ENCODE measurements around the gene STC2.

STC2 gene

DNA sequence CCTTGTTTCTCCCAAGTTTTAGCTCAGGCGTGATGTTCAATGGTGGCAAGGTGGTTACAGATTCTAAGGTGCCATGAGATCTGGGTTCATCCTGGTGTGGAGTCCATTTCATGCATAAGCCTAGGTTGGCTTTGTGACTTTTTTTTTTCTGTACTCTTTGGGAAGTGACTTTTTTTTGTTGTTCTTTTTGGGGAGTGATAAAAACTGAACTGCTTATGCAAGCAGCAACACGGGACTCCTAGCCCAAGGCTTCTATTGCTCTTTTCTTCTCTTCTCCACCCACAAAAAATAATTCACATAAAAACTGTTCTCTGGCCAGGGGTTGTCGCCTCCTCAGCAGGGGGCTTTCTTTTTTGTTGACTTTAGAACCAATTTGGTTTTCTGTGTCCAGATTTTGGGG, 15.4 kb downstream of the STC2 start:
- DNase-seq (ENCODE audit: low read depth in 2 of 2), result no peak

DNA sequence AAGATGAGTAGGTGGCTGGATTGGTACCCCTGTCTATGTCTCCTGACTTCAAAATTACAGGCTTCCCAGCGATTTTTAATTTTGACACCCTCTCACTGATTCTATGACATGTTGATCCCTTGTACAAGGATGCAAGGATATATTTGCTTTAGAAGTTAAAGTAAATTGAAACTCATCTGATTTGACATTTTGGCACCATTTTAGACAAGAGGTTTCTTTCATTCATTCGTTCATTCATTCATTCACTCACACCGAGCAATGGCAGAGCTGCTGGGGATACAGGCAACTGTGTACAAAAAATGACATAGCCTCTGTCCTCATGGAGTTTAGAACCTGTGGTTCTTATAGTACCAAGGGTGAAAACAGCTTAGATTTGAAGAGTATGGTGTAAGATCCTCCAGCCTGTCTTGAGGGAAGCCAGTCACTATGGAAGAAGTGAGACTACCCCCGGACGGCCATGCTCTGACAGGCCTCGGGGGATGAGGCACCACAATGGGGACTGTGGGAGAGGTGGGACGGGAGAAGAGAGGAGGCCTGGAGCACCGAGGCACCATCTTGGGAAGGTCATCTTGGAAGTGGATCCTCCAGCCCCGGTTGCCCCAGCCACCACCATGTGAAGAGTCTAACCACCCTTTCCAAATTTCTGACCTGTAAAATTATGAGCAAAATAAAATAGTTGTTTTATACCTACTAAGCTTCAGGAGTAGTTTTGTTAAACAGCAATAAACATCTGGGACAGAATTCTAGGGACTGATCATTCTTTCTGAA, 16.2 kb downstream of the STC2 start:
- DNase-seq (ENCODE audit: low read depth in 2 of 2), result no peak

DNA sequence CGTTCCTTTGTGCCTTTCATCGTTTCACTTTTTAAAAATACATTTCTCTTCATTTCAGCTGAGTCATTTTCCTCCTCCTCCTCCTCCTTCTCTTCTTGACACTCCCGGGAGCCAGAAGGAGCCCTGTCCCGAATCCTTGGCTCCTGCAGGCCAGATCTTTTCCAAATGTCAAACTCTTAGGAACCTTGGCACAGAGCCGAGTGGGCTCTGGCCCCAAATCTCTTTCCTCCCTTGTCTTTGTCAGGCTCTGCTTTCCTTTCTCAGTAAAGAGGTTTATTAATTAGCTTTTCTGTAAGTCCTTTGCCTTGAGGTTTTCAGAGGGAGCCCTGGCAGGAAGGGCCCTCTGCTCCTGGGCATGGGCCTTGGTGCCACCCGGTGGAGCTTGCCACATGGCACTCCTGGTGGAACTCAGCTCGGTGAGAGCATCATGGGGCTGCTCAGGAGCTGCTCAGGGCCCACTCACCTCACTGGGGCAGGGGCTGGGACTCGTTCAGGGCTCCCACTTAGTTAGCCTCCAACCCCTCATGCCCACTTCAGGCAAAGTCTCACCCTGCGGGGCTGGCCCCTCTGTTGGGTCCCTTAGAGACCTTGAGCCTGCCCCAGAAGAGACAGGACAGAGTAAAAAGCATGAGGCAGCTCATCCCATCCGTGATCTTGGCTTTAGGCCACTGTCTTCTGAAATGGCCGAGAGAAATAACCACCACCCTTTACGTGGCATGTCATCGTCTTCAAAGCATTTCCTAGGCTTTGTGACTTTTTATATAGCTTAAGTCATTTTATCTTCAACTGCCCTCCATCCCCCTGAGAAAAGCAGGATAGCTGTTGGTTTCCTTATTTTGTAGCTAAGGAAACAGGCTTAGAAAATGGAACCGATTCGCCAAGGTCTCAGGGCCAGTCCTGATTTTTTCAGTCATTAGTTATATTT, 17.1 kb downstream of the STC2 start:
- no peak for DNase-seq (ENCODE audit: low read depth in 2 of 2)

DNA sequence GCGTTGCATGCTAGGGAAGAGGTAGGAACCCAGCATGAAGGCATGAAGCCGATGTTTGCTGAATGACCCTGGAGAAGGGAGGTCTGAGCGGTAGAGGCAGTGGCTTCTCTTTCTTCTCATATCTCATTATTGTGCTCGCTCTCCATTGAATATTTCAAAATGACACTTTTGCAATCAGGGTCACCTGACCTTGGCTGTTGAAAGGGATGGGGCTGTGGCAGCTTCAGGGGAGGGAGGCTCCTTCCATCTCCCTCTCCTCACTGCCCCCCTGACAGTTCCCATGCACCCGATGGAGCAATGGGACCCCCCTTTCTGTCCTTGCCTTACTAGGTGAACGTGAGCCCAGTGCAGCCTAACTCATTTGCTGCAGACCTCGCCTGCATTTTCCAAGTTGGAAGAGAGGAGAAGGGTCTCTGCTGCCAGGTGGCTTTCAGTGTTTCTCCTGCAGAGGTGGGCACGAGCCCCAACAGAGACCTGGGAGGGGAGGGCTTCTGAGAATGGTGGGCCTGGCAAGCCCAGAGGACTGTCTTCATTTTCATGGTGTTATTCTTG, 17.9 kb downstream of the STC2 start:
- DNase-seq (ENCODE audit: low read depth in 2 of 2), result no peak

DNA sequence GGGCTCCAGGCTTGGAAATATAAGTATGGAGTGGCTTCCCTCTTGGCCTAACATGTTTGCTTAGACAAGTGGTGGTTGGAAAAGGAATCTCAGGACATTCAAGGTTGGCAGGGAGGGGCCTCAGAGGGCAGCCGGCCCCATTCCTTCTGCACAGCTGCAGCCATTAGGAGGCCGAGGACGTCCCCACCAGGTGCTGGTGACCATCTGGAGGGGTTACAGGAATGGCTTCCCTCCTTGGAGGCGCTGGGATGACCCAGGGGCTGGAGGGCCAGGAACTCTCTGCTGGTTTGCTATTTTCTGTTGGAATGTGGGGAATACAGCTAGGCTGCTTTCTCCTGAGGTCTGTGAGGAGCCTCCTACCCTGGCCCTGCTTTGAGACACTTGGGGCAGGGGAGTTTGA, 18.5 kb downstream of the STC2 start:
- no peak for DNase-seq (ENCODE audit: low read depth in 2 of 2)

DNA sequence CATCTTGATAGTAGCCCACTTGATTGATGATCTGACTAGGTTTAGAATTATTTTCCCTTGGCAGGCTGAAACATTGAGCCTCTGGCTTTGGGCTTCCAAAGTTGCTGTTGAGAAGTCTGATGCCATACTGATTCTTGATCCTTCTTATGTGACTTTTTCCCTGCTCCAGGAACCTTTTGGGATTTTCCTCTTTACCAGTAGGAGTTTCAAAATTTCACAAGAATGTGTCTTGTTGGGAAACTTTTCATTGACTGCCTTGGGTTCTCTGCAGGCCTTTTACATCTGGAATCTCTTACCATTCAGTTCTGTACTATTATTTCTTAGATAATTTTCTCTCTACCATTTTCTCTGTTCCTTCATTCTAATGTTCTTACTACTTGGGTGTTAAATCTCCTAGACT, 20.0 kb downstream of the STC2 start:
- no peak for DNase-seq (ENCODE audit: low read depth in 2 of 2)

DNA sequence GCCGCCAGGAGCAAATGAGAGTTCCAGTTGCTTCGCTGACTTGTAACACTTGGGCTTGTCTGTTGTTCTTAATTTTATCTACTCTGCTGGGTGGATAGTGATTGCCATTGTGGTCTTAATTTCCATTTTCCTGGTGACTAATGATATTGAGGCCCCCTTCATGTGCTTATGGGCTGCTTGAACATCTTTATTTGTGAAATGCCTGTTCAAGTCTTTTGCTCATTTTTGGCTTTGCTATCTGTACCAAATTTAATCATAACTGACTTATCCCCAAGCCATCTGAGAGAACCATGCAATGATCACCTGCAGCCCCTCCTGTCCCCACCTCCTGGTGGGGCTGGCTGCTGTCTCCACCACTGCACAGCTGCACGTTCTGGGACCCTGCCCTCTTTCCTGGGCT, 20.5 kb downstream of the STC2 start:
- no peak for DNase-seq (ENCODE audit: low read depth in 2 of 2)

DNA sequence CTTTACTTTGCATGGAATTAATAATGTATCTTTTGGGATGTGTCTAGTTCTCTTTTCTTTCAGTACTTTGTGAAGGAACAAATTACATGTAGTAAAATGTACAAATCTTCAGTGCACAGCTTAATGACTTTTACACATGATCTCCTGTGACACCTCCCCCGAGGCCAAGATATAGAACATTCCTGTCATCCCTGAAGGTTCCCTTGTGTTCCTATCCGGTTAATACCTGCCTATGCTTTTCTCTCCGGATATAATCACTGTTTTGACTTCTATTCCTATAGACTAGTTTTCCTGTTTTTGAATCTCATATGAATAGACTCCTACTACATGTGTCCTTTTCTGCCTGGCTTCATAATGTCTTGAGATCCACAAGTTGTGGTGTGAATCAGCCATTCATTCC, 21.5 kb downstream of the STC2 start:
- no peak for DNase-seq (ENCODE audit: low read depth in 2 of 2)

DNA sequence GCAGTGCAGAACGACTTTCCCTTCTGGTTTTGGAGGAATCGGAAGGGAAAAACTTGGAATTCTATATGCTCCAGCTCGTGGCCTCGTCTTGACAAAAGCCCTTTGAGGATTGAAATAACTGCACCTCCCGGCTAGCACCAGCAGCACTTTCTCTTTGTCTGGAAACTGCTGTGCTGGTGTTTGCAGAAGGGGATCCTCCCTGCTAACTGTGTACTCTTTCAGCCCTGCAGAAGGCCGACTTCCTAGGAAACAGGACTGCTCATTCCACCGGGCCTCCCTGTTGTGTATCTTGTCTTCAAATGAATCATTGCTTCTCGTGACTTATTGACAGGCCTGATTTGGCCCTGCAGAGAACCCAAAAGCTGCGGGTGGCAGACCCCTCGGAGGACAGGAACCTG, 23.6 kb downstream of the STC2 start:
- no peak for DNase-seq (ENCODE audit: low read depth in 2 of 2)

DNA sequence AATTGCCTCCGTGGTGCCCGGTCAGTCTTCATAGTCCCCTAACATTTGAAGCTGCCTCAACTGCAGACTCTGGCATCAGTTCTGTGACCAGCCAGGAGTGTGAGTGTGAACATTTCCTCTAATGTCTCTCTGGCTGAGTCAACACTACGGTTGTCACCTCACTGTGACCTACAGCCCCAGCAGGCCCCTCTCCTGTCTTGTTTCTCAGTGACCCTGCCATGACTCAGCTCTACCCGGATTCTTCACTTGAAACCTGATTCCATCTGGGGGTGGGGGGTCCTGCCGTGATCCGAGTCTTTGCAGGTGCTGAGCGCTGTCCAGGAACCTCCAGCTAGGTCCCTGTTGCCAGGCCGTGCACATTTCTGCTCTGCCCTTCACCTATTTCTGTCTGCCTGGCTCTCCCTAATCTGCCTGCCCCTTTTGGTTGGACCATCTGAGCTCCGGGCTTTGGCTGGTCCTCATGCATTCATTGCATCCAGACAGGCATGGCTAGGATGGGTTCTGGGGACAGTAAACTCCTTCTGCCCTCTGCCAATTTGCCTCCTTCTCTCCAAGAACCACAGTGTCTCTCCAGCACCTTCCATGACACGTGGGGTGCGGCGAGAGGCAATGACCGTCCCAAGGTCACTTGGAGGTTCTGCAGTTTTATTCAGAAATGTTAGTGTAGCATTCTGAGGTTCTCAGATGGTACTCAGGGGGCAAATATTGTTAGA, 24.2 kb downstream of the STC2 start:
- DNase-seq (ENCODE audit: low read depth in 2 of 2), result no peak

DNA sequence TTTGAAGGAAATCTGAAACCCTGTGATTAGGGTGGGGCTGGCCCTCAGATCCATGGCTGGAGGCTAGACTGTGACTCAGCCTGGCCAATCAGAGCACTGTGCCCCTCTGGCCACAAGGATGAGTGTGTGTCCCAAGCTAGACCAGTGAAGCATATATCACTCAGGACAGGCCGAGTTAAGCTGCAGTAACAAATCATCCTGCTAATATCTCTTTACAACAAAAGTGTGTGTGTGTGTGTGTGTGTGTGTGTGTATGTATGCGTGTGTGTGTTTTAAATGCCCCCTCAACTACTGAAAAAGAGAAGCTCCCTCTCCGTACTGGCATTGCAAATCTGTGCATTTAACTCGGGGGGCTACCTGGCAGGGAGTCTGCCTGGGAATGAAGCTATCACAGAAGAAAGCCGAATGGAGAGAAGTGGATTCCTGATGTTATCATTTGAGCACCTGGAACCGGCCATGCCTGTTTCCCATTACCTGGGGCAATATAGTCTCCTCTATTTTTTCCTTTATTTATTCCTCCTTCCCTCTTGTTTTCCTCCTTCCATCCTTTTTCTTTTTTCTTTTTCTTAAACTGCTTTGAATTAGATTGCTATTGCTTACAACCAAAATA, 25.6 kb downstream of the STC2 start:
- DNase-seq (ENCODE audit: low read depth in 2 of 2), result no peak

DNA sequence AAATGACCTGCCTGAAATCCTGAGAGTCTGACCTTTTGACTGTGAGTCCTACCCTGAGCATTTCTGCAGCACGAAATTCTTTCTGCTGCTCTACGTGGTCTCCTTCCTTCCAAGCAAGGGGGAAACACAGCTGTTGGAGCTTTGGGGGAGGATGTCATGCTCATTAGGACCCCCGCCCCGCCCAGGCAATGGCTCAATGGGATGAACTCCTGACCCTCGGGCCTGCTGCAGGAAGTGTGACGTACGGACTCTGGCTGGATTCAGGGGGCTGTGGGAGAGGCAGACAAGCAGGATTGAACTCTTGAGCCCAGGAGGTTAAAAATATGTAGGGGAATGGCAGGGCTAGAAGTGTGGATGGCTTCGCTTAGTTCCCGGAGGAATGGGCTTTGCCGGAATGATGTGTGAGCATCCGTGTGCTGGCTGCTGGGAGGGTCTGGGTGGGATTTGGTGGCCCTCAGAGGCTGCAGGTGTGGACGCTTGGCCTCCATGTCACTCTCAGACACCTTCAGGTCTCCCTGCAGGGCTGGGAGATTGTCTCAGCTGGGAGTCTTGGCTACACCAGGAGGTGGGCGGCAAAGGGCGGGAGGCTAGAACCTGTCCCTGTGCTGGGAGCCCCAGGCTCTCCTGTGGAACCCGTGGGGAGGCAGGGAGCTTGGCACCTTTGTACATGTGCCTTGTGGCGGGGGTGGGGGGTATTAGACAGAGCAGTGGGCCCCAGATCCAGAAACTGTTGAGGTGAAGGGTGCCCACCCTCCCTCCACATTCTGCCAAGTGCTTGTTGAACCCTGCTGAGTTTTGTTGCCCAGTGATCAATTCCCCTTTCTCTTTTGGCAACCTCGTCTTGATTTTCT, 26.3 kb downstream of the STC2 start:
- no peak for DNase-seq (ENCODE audit: low read depth in 2 of 2)

DNA sequence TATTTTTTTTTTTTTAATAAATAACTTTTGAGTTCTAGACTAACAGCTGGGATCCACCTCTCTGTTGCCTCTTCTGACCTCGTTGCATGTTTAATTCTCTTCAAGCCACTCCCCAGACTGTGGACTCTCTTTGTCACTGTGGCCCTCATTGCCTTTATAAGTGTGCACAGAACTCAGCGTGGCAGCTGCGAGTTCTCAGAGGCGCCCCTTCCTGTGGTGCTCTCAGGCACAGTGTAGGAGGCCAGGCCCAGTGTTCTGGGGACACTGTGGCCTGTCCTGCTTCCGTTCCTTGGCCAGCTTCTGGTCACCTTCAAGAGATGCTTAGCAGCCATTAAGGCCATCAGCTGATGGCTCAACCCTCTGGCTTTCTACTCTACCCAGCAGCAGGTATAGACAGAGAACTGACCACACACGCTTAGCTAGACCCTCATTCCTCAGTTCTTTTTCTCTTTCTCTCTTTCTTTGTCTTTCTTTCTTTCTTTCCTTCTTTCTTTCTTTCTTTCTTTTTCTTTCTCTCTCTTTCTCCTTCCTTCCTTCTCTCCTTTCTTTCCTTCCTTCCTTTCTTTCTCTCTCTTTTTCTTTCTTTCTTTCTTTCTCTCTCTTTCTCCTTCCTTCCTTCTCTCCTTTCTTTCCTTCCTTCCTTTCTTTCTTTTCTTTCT, 27.7 kb downstream of the STC2 start:
- DNase-seq (ENCODE audit: low read depth in 2 of 2), result no peak

DNA sequence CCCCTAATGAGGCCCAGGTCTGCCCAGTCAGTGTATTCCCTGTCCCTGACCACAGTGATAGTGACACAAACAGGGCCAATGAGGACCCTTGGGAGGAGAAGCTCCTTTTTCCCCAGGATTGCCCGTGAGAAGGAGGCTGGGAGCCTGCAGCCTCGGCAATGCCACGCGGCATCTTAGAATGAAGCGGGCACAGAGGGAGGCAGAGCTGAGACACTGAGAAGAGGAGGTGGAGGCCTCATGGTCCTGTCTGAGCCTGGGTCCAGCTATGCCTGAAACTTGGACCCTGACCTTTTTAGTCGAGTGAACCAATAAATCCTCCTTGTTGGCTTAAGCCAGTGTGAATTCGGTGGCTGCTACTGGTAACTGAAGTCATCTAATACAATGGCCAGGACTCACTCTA, 28.4 kb downstream of the STC2 start:
- no peak for DNase-seq (ENCODE audit: low read depth in 2 of 2)

DNA sequence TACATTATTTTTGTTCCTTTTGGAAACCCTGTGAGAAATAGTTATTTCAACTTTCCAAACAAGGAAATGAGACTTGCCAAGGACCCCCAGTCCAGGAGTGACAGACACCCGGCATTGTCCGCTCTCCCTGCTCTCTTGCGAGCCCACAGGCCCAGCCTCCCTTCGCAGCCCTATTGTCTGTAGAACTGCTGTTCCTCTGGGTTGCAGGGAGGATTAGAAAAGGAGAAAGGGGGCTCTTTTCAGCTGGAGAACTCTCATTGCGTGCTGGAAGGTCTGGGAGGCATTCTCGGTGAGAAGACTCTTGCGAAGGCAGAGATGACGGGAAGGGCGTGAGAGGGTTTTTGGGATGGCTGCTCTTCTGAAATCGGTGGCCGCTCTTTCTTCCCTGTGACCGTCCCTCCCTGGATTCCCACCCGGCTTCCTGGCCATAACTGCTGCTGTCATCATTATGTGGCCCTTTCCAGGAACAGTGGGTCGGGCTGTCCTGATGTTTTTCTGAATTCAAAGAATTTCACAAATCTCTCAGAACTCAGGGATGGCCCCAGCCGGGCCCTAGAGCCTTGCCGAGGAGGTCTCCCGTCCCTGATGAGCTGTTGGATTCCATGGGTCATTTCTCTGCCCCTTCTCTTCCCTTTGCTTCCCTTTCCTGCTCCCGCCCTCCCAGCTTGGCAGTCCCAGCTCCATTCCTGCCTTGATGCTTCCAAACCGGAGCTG, 29.8 kb downstream of the STC2 start:
- no peak for DNase-seq (ENCODE audit: low read depth in 2 of 2)

DNA sequence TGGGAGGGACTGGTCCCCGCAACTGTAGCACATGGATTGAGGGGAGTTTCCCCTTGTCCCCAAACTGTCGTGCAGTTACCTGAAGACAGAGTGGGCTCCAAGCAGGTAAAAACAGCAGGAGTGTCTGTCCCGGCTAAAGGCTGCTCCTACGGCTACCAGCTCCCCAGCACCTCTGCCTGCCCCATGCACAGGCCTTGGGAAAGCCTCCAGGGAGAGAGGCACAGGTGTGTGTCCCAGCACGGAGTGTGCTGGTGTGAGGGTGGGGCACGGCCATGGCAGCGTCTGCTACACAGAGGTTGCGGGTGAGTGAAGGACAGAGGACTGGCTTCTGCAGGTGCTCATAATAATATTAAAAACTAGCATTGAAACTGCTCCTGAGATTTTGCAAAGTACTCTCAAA, 30.4 kb downstream of the STC2 start:
- DNase-seq (ENCODE audit: low read depth in 2 of 2), result no peak

DNA sequence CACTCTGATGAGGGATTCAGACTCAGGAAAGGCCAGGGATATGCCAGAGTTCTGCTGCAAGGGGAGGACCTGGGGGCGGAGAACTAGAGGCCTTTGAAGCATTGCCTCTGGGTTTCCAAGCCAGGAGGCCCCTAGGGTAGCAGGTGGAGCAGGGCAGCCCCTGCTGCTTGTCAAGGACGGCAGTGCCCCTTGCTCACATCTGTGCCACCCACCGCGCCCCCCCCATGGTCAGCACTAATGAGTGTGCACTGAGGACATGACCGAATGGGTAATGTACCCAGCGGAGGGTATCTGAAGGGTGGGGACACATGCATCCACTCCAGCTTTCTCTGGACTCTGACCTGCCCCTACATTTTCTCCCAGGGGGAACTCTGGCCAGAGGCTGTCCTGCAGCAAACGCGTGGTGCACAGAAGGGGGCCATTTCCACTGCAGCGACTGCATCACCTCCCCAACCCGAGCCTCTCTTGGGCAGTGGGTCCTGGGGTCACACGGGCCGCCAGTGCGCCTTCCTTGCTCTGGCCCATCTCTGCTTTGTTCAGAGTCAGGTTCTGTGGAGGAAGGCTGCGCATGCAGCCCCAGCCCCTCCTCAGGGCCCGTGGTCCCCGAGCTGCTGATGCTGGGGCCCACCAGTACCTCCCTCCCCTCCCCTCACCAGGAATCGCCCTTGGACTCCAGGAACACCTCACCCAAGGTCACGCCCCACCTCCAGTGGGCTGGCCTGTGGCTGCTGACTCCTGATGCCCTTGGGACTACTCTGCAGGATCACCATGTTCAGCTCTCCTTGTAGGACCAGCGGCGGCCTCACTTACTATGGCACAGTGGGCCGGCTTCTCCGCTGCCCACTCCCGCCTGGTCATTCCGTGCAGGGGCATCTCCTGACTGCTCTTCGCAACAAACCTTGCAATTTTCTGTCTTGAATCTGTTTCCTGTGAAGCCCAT, 31.2 kb downstream of the STC2 start:
- no peak for DNase-seq (ENCODE audit: low read depth in 2 of 2)

DNA sequence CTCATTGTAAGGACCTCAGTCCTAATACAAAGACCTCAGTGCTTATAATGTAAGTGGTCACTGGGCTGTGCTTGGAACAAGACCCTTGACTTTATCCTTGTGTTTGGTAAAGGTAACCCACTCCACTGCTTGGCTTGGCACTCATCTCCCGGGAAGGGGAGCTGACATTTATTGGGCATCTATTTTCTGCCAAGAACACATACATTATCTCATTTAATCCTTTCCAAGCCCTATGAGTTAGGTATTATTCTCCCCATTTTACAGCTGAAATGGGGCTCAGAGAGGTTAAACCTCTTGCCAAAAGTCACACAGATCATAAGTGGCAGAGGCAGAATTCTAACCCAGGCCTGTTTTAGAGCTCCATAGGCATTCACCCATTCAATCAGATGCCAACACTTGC, 32.4 kb downstream of the STC2 start:
- DNase-seq (ENCODE audit: low read depth in 2 of 2), result no peak
